C4-2B (cell line): ENCODE measurements around the gene NAP1L3.

ENCODE experiments used
- ZFX ChIP-seq: fragments of 450-650 bp; IDR thresholded peaks from 2 replicates; pipeline ENCODE4 v1.6.1; 2017
- TF ChIP-seq, protein P1 (sequence below): fragments of 450-650 bp; conservative IDR thresholded peaks from 2 replicates; pipeline ENCODE4 v1.5.1; 2017; ENCODE audit warnings: mild to moderate bottlenecking

DNA sequence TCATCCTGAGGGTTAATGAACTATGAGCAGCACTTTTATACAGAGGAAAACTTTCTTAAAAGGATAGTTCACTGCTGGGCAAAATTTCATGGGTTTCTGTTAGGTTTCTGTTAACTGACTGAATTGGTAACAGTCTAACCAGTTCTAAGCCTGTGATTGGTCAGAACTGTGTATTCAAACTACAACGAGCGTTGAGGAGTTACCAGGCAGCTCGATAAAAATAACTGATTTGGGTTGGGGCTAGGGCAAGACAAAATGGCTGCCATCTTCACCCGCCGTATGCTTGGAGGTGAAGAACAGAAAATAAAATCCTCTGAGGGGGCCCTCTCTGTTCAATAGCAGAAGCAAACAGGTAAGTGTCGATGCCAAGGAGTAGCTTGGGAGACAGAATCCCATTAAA lies 22.6 kb upstream of the NAP1L3 start:
- TF ChIP-seq, protein P1, sequence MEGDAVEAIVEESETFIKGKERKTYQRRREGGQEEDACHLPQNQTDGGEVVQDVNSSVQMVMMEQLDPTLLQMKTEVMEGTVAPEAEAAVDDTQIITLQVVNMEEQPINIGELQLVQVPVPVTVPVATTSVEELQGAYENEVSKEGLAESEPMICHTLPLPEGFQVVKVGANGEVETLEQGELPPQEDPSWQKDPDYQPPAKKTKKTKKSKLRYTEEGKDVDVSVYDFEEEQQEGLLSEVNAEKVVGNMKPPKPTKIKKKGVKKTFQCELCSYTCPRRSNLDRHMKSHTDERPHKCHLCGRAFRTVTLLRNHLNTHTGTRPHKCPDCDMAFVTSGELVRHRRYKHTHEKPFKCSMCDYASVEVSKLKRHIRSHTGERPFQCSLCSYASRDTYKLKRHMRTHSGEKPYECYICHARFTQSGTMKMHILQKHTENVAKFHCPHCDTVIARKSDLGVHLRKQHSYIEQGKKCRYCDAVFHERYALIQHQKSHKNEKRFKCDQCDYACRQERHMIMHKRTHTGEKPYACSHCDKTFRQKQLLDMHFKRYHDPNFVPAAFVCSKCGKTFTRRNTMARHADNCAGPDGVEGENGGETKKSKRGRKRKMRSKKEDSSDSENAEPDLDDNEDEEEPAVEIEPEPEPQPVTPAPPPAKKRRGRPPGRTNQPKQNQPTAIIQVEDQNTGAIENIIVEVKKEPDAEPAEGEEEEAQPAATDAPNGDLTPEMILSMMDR: no peak
- TF ChIP-seq ZFX: no peak
